B cell (primary cell): ENCODE results near the gene USP9X. TPM values are rescaled to one million over a fixed set of nuclear protein-coding genes. Genes with fewer than 3 reads are reported as not detected.

ENCODE experiments used
- ATAC-seq: fragments of 200-7000 bp; cut with Tn5 transposase; one replicate; pipeline ENCODE4 v1.10.0; 2021; ENCODE audit warnings: low read depth, mild to moderate bottlenecking, moderate number of reproducible peaks, moderate library complexity
- CTCF ChIA-PET: fragments of 350-600 bp; sonication (Branson Sonifier 250); formaldehyde crosslinking; loops from one replicate; lab custom pipeline; 2021; ENCODE audit warnings: antibody characterized with exemption, inconsistent platforms; lab: Charles Lee
- POLR2A ChIA-PET: fragments of 350-600 bp; sonication (Branson Sonifier 250); formaldehyde crosslinking; loops from one replicate; lab custom pipeline; 2021; ENCODE audit warnings: antibody characterized with exemption; lab: Charles Lee
- DNase-seq: peaks from one replicate; pipeline ENCODE4 v3.0.0; 2013
- H2AFZ ChIP-seq: 2 replicates; pipeline ENCODE4 v1.6.1; 2012; ENCODE audit warnings: mild to moderate bottlenecking, low read depth, low read length; ENCODE audit not compliant: insufficient read depth, poor library complexity, severe bottlenecking
- H3K27ac ChIP-seq, 2 donors: 1 replicate in 1 of 2; 2 replicates in 1 of 2; pipeline ENCODE4 v1.5.1; 2012 to 2013; ENCODE audit warnings: low read length in 2 of 2, mild to moderate bottlenecking in 2 of 2, moderate library complexity in 1 of 2
- H3K27me3 ChIP-seq, 4 experiments: fragments of 200-600 bp in 1 of 4; sonication (generic) in 1 of 4; replicated peaks in 1 of 4; 1 replicate in 2 of 4; 2 replicates in 2 of 4; pipeline versions ENCODE4 v1.6.1 to v1.7.0; 2013 to 2016; ENCODE audit warnings: low read length in 3 of 4, mild to moderate bottlenecking in 2 of 4, mixed read lengths in 1 of 4, moderate library complexity in 1 of 4; ENCODE audit not compliant: insufficient read depth in 4 of 4, control insufficient read depth in 3 of 4; ENCODE audit errors: control extremely low read depth in 1 of 4
- H3K36me3 ChIP-seq, 2 experiments: replicated peaks in 1 of 2; 1 replicate in 1 of 2; 2 replicates in 1 of 2; pipeline versions ENCODE4 v1.6.1 to v1.7.1; 2013; ENCODE audit warnings: low read length in 1 of 2; ENCODE audit not compliant: insufficient read depth in 2 of 2, control insufficient read depth in 1 of 2; ENCODE audit errors: control extremely low read depth in 1 of 2, extremely low read depth in 1 of 2
- H3K4me1 ChIP-seq, 2 donors: fragments of 200-600 bp in 1 of 2; sonication (generic) in 1 of 2; 1 replicate in 1 of 2; 2 replicates in 1 of 2; pipeline versions ENCODE4 v1.5.1 to v1.6.1; 2013 to 2017; ENCODE audit warnings: low read length in 2 of 2; ENCODE audit not compliant: control insufficient read depth in 2 of 2, insufficient read depth in 2 of 2
- H3K4me2 ChIP-seq: replicated peaks from 2 replicates; pipeline ENCODE3; 2012; ENCODE audit warnings: mild to moderate bottlenecking, low read depth, low read length; ENCODE audit not compliant: poor library complexity, severe bottlenecking
- H3K4me3 ChIP-seq, 5 experiments: fragments of 200-600 bp in 1 of 5; sonication (generic) in 1 of 5; 1 replicate in 3 of 5; 2 replicates in 2 of 5; pipeline versions ENCODE4 v1.5.1 to v1.7.0; 2011 to 2016; ENCODE audit warnings: low read length in 4 of 5, mild to moderate bottlenecking in 4 of 5, low read depth in 2 of 5, control low read depth in 1 of 5, moderate library complexity in 1 of 5; ENCODE audit not compliant: insufficient read depth in 1 of 5; ENCODE audit errors: control extremely low read depth in 1 of 5, extremely low read depth in 1 of 5
- H3K79me2 ChIP-seq: fragments of 200-600 bp; sonication (generic); one replicate; pipeline ENCODE4 v1.6.0; 2016; ENCODE audit warnings: low read length; ENCODE audit not compliant: control insufficient read depth, insufficient read depth
- H3K9ac ChIP-seq: fragments of 200-600 bp; sonication (generic); 2 replicates; pipeline ENCODE4 v1.6.1; 2017; ENCODE audit warnings: mild to moderate bottlenecking, low read length, moderate library complexity
- H3K9me3 ChIP-seq, 3 donors: one replicate each; pipeline versions ENCODE4 v1.6.1 to v1.7.1; 2013; ENCODE audit warnings: low read length in 2 of 3; ENCODE audit not compliant: control insufficient read depth in 2 of 3, insufficient read depth in 1 of 3; ENCODE audit errors: control extremely low read depth in 1 of 3
- H4K20me1 ChIP-seq: 2 replicates; pipeline ENCODE4 v1.6.0; 2012; ENCODE audit warnings: mild to moderate bottlenecking, low read length; ENCODE audit not compliant: insufficient read depth, control insufficient read depth, poor library complexity, severe bottlenecking
- H3K27ac Mint-ChIP-seq: one replicate; pipeline ENCODE4 v1.8.0; 2021; ENCODE audit warnings: mixed read lengths
- H3K27me3 Mint-ChIP-seq: one replicate; pipeline ENCODE4 v1.8.0; 2021; ENCODE audit warnings: mixed read lengths
- H3K4me1 Mint-ChIP-seq: one replicate; pipeline ENCODE4 v1.8.0; 2021; ENCODE audit warnings: mixed read lengths
- H3K4me3 Mint-ChIP-seq: one replicate; pipeline ENCODE4 v1.8.0; 2021; ENCODE audit warnings: mixed read lengths
- H3K9me3 Mint-ChIP-seq: one replicate; pipeline ENCODE4 v1.8.0; 2022; ENCODE audit warnings: mixed read lengths; ENCODE audit not compliant: insufficient read depth
- EZH2 ChIP-seq: IDR thresholded peaks from 2 replicates; pipeline ENCODE4 v1.6.1; 2012; ENCODE audit warnings: borderline replicate concordance, low read depth, mild to moderate bottlenecking, moderate library complexity, low read length; ENCODE audit not compliant: insufficient read depth, poor library complexity, severe bottlenecking
- WGBS: methylation state at CpG from one replicate; pipeline ENCODE4 v1.1.5; 2013; ENCODE audit warnings: missing lambda C conversion rate; ENCODE audit not compliant: insufficient coverage; 5-methylcytosine and 5-hydroxymethylcytosine counted together
- intact Hi-C: fragments of 100-400 bp; cut with micrococcal nuclease; formaldehyde crosslinking; loops from one replicate; pipeline ENCODE4 v1.10.0; 2022
- polyA plus RNA-seq: library from polyadenylated mRNA; depleted of rRNA; stranded (reverse); fragments of >200 nt; gene quantifications from 2 replicates; pipeline ENCODE4 v1.2.3, GENCODE V29; 2012
- total RNA-seq, 2 donors: library from RNA; stranded (reverse); fragments of 120-200 nt in 1 of 2; gene quantifications; 1 replicate in 1 of 2; 2 replicates in 1 of 2; pipeline versions ENCODE4 v1.2.3 to v1.2.4, GENCODE V29; 2013 to 2022
- TF ChIP-seq, protein P1 (sequence below): fragments of 200-600 bp; IDR thresholded peaks from one replicate; pipeline ENCODE4 v1.8.0; 2022; ENCODE audit warnings: antibody characterized with exemption, mild to moderate bottlenecking

The USP9X gene
- total and polyA plus RNA-seq, 2 donors (not counting 1 experiment from before 2014, with no cell fraction given), result 9.6 to 87.6 TPM

- peaks cover 4% of the 10 kb centered on the region for H3K4me1 Mint-ChIP-seq
- ATAC-seq, result no peak
- Histone ChIP-seq H3K4me2 (no peak overlapping the region), H3K4me3 (no peak overlapping the region), H3K4me1 (peaks cover 4 to 5% of the 10 kb centered on the region in 2 donors), H3K9me3 (no peaks in the 10 kb centered on the region), H3K36me3 (no peaks in the 10 kb centered on the region), H4K20me1 (no peaks in the 10 kb centered on the region), H3K9ac (no peak overlapping the region), H3K27me3 (no peaks in the 10 kb centered on the region), H3K27ac (no peak overlapping the region), H2AFZ (no peak overlapping the region), H3K79me2 (no peaks in the 10 kb centered on the region)
- H3K27ac Mint-ChIP-seq, result no peak overlapping the region
- intact Hi-C loops, result no loop called here
- TF ChIP-seq EZH2, result no peak
- TF ChIP-seq, protein P1, sequence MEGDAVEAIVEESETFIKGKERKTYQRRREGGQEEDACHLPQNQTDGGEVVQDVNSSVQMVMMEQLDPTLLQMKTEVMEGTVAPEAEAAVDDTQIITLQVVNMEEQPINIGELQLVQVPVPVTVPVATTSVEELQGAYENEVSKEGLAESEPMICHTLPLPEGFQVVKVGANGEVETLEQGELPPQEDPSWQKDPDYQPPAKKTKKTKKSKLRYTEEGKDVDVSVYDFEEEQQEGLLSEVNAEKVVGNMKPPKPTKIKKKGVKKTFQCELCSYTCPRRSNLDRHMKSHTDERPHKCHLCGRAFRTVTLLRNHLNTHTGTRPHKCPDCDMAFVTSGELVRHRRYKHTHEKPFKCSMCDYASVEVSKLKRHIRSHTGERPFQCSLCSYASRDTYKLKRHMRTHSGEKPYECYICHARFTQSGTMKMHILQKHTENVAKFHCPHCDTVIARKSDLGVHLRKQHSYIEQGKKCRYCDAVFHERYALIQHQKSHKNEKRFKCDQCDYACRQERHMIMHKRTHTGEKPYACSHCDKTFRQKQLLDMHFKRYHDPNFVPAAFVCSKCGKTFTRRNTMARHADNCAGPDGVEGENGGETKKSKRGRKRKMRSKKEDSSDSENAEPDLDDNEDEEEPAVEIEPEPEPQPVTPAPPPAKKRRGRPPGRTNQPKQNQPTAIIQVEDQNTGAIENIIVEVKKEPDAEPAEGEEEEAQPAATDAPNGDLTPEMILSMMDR, result no peak
- no CpG with 5 or more reads among the region's 2 CpGs for WGBS
- no peak overlapping the region for H3K4me3 Mint-ChIP-seq
- POLR2A ChIA-PET, result no interaction called here
- no peaks in the 10 kb centered on the region for H3K27me3 Mint-ChIP-seq
- H3K9me3 Mint-ChIP-seq, result no peaks in the 10 kb centered on the region
- DNase-seq, result no peak
- CTCF ChIA-PET, result no interaction called here
Observed at GRCh38 chrX:41245641-41246040, 160.4 kb downstream of the USP9X start.

GRCh38 chrX:41250867-41251266 lies 165.6 kb downstream of the USP9X start:
- TF ChIP-seq, protein P1, result no peak
- ChIA-PET CTCF (no interaction called here), POLR2A (no interaction called here)
- Histone ChIP-seq H3K27ac (no peak overlapping the region), H3K9me3 (no peaks in the 10 kb centered on the region), H2AFZ (no peak overlapping the region), H3K9ac (no peak overlapping the region), H3K4me2 (no peak overlapping the region), H3K36me3 (no peaks in the 10 kb centered on the region), H3K4me1 (peaks cover 7 to 9% of the 10 kb centered on the region in 2 donors), H4K20me1 (no peaks in the 10 kb centered on the region), H3K27me3 (no peaks in the 10 kb centered on the region), H3K4me3 (no peak overlapping the region), H3K79me2 (no peaks in the 10 kb centered on the region)
- Mint-ChIP-seq H3K27me3 (no peaks in the 10 kb centered on the region), H3K4me3 (peak overlapping the region; percentile 32), H3K4me1 (peaks cover 6% of the 10 kb centered on the region), H3K9me3 (no peaks in the 10 kb centered on the region), H3K27ac (no peak overlapping the region)
- DNase-seq, result no peak
- no CpG with 5 or more reads among the region's 10 CpGs for WGBS
- intact Hi-C loops, result loop anchor here (5.0 kb wide), 1 partner anchor 374 kb away; no protein-coding TSS in a partner anchor
- ATAC-seq, result no peak
